K562 (cell line): ENCODE results near the gene PPP1R16B. TPM values are rescaled to one million over a fixed set of nuclear protein-coding genes. Genes with fewer than 3 reads are reported as not detected.

Source experiments
- ATAC-seq: fragments of 200-7000 bp; cut with Tn5 transposase; 3 replicates; pipeline ENCODE4 v1.9.1; 2020; ENCODE audit warnings: moderate library complexity
- BruUV-seq: library from RNA; stranded (reverse); fragments of 400-500 nt; replicated peaks from 2 replicates; lab custom pipeline; 2021; lab: Mats Ljungman, UMichigan
- CTCF ChIA-PET: fragments of 300-600 bp; formaldehyde crosslinking; extraction: SDS; loops from one replicate; lab custom pipeline; 2021; ENCODE audit warnings: low intra/inter-chr PET ratio; lab: Yijun Ruan, JAX
- POLR2A ChIA-PET: fragments of 300-600, 350-650 bp; sonication (Branson Sonifier 250); formaldehyde crosslinking; extraction: SDS; loops from one replicate; lab custom pipeline; 2021; ENCODE audit warnings: antibody characterized with exemption, inconsistent platforms; lab: Yijun Ruan, JAX
- DNase-seq, 4 experiments: peaks; one replicate each; pipeline versions ENCODE4 v3.0.0 to v3.0.0-alpha.2; 2011 to 2018; ENCODE audit warnings: low spot score in 3 of 4, mixed read lengths in 3 of 4; ENCODE audit errors: extremely low read depth in 1 of 4
- FAIRE-seq: peaks from 2 replicates; lab custom pipeline; 2011; peaks lifted over from hg19 to GRCh38; lab: Jason Lieb, UNC
- H2AFZ ChIP-seq: 2 replicates; pipeline ENCODE4 v1.6.0; 2011; ENCODE audit warnings: low read depth, low read length, control low read depth, inconsistent platforms
- H3K27ac ChIP-seq: fragments of 200-600 bp; 3 replicates; pipeline ENCODE4 v1.8.0; 2011; ENCODE audit warnings: low read depth, mild to moderate bottlenecking, control low read depth, inconsistent platforms, low read length, moderate library complexity, mixed read lengths; ENCODE audit errors: extremely low read depth
- H3K27me3 ChIP-seq, 2 experiments: fragments of 300-600 bp in 1 of 2; 2 replicates in 1 of 2; 3 replicates in 1 of 2; pipeline versions ENCODE4 v1.6.0 to v1.8.0; 2011; ENCODE audit warnings: inconsistent platforms in 2 of 2, low read length in 2 of 2, mild to moderate bottlenecking in 1 of 2, mixed read lengths in 1 of 2, moderate library complexity in 1 of 2; ENCODE audit not compliant: control insufficient read depth in 2 of 2, insufficient read depth in 2 of 2
- H3K36me3 ChIP-seq: fragments of 300-600 bp; 3 replicates; pipeline ENCODE4 v1.8.0; 2011; ENCODE audit warnings: mild to moderate bottlenecking, low read length, inconsistent platforms; ENCODE audit not compliant: control insufficient read depth, insufficient read depth
- H3K4me1 ChIP-seq, 2 experiments: fragments of 200-600 bp in 1 of 2; replicated peaks in 1 of 2; 2 replicates in 1 of 2; 3 replicates in 1 of 2; pipeline versions ENCODE4 v1.5.1 to v1.8.0; 2011; ENCODE audit warnings: inconsistent platforms in 2 of 2, low read length in 2 of 2, mild to moderate bottlenecking in 1 of 2, mixed read lengths in 1 of 2, moderate library complexity in 1 of 2; ENCODE audit not compliant: control insufficient read depth in 2 of 2, insufficient read depth in 2 of 2
- H3K4me2 ChIP-seq: 2 replicates; pipeline ENCODE4 v1.6.1; 2011; ENCODE audit warnings: low read length, control low read depth, inconsistent platforms, mixed read lengths; ENCODE audit not compliant: insufficient read depth
- H3K4me3 ChIP-seq: fragments of 200-600 bp; sonication (generic), shearing (Covaris generic); 2 replicates; pipeline ENCODE4 v1.5.1; 2016; ENCODE audit warnings: control low read depth, inconsistent platforms
- H3K79me2 ChIP-seq: fragments of 200-600 bp; 3 replicates; pipeline ENCODE4 v1.8.0; 2011; ENCODE audit warnings: low read length, inconsistent platforms; ENCODE audit not compliant: control insufficient read depth, insufficient read depth
- H3K9ac ChIP-seq, 2 experiments: 2 replicates each; pipeline versions ENCODE4 v1.6.0 to v1.6.1; 2011; ENCODE audit warnings: low read depth in 2 of 2, low read length in 2 of 2, control low read depth in 1 of 2, inconsistent platforms in 1 of 2, mild to moderate bottlenecking in 1 of 2, mixed read lengths in 1 of 2; ENCODE audit not compliant: insufficient read depth in 1 of 2
- H3K9me1 ChIP-seq: one replicate; pipeline ENCODE4 v1.6.0; 2011; ENCODE audit warnings: inconsistent platforms, mild to moderate bottlenecking, low read length, moderate library complexity; ENCODE audit not compliant: control insufficient read depth, insufficient read depth
- H3K9me3 ChIP-seq: replicated peaks from 2 replicates; pipeline ENCODE4 v1.5.1; 2011; ENCODE audit warnings: low read depth, low read length, inconsistent platforms; ENCODE audit not compliant: control insufficient read depth, insufficient read depth
- H4K20me1 ChIP-seq: replicated peaks from 2 replicates; pipeline ENCODE4 v1.6.1; 2011; ENCODE audit warnings: low read length, inconsistent platforms, mixed read lengths; ENCODE audit not compliant: control insufficient read depth, insufficient read depth
- ETS2 ChIP-seq: IDR thresholded peaks from 2 replicates; pipeline ENCODE4 v1.6.1; 2016; ENCODE audit warnings: borderline replicate concordance, missing genetic modification characterization, mild to moderate bottlenecking, moderate library complexity, missing compliant biosample characterization; ENCODE audit not compliant: poor library complexity, severe bottlenecking
- PHTF2 ChIP-seq: fragments of 250-450 bp; sonication (Bioruptor Pico); IDR thresholded peaks from 2 replicates; pipeline ENCODE4 v1.5.0; 2021; ENCODE audit warnings: mild to moderate bottlenecking
- ZBTB40 ChIP-seq, 2 experiments: fragments of 450-650 bp in 1 of 2; sonication (generic) in 1 of 2; formaldehyde crosslinking in 1 of 2; IDR thresholded peaks; 2 replicates each; pipeline versions ENCODE4 v1.7.1 to v1.9.0; 2016 to 2022; ENCODE audit warnings: inconsistent platforms in 1 of 2, mild to moderate bottlenecking in 1 of 2, missing genetic modification reagents in 1 of 2
- ZKSCAN1 ChIP-seq: fragments of 150-350 bp; IDR thresholded peaks from 2 replicates; pipeline ENCODE4 v1.6.1; 2016; ENCODE audit warnings: low read depth, low read length
- WGBS: fragments of 100-300 bp; shearing (Covaris generic); methylation state at CpG from one replicate; pipeline ENCODE4 v1.1.6; 2016; ENCODE audit warnings: low coverage, mixed read lengths; ENCODE audit not compliant: insufficient coverage; ENCODE audit errors: missing lambda C conversion rate; 5-methylcytosine and 5-hydroxymethylcytosine counted together
- in situ Hi-C: fragments of 300-500 bp; cut with MboI; formaldehyde crosslinking; loops from 4 replicates; pipeline ENCODE4 v1.15.0; 2018; ENCODE audit warnings: inconsistent platforms, mixed read lengths
- intact Hi-C: fragments of 100-400 bp; cut with micrococcal nuclease; formaldehyde crosslinking; loops from 2 replicates; pipeline ENCODE4 v1.14.2; 2022
- polyA plus RNA-seq, 8 experiments: library from polyadenylated mRNA; depleted of rRNA in 4 of 8; stranded (reverse) in 5 of 8; unstranded in 3 of 8; fragments of >200 nt; fragmentation: Nextera tagmentation in 2 of 8; fragmentation: Illumina TruSeq in 1 of 8; extraction: Ambion mirVana in 2 of 8; extraction: Trizol in 1 of 8; gene quantifications; 2 replicates each; pipeline versions ENCODE4 v1.2.1 to v1.2.3, GENCODE V29; 2011 to 2014; ENCODE audit warnings: inconsistent platforms in 1 of 8, missing spikeins in 1 of 8
- total RNA-seq, 7 experiments: library from RNA; depleted of rRNA in 6 of 7; stranded (reverse); fragments of >200 nt in 6 of 7; fragmentation: Illumina TruSeq in 2 of 7; extraction: Trizol in 2 of 7; gene quantifications; 2 replicates each; pipeline versions ENCODE4 v1.2.1 to v1.2.3, GENCODE V29; 2011 to 2021; ENCODE audit warnings: low replicate concordance in 1 of 7

Gene PPP1R16B
- total and polyA plus RNA-seq, 9 of the 15 experiments (the other 6 are each of a cell fraction or from before 2014, with no cell fraction given), result 1.5 to 11.5 (median 6.8) TPM

- in situ Hi-C loops, result no loop called here
Measured at GRCh38 chr20:38946836-38947235, 141.3 kb downstream of the PPP1R16B start.

More at GRCh38 chr20:38946836-38947235, 141.3 kb downstream of the PPP1R16B start:
- peak overlapping the region; percentile 86 for H3K27ac ChIP-seq
- no peaks in the 10 kb centered on the region for H3K27me3 ChIP-seq
- POLR2A ChIA-PET, result interaction anchor here (1.1 to 1.6 kb wide), 3 partner anchors 10 to 21 kb away, joined by 3 to 8 read pairs (median 5); partner anchors contain the start of genes DHX35 and FAM83D
- TF ChIP-seq ETS2 (tag) (no peak), PHTF2 (CRISPR knock-in tag) (no peak), ZKSCAN1 (peak; percentile 90), ZBTB40 (IDR thresholded peaks at IDR 0.05) (peak; percentile 82), ZBTB40 (CRISPR knock-in tag; IDR thresholded peaks at IDR 0.05) (no peak)
- TF ChIP-seq, all 486 proteins: peak for 2
- 28% methylated on average over 3 of the region's 3 CpGs for WGBS
- ATAC-seq, result no peak
- intact Hi-C loops, result loop anchor here (5.0 kb wide), 1 partner anchor 50 kb away; no protein-coding TSS in a partner anchor
- peaks cover 21 to 38% of the 10 kb centered on the region in 2 experiments for H3K4me1 ChIP-seq
- no TSS peak for BruUV-seq
- DNase-seq, result no peak
- peaks cover 96% of the 10 kb centered on the region for H3K36me3 ChIP-seq
- H4K20me1 ChIP-seq, result no peaks in the 10 kb centered on the region
- FAIRE-seq, result no peak
- H3K9ac ChIP-seq, result peak overlapping the region in 1 of 2 experiments; percentile 56; a peak in 2 of 4 replicates
- H3K9me3 ChIP-seq, result no peaks in the 10 kb centered on the region
- H3K79me2 ChIP-seq, result peaks cover 84% of the 10 kb centered on the region
- no peak overlapping the region for H2AFZ ChIP-seq
- peak overlapping the region; percentile 68 for H3K4me2 ChIP-seq
- H3K4me3 ChIP-seq, result no peak overlapping the region
- CTCF ChIA-PET, result no interaction called here
- H3K9me1 ChIP-seq, result no peaks in the 10 kb centered on the region
